Measurements from ENCODE around the gene CCDC90B.
"Not testable (repeated sequence)": the region's sequence is repeated elsewhere in the genome, so short reads cannot be mapped to it uniquely, and the experiment has no call there.

Gene CCDC90B

GRCh38 chr11:83317757-83318690 is 31.9 kb upstream of the CCDC90B start:
- DNase-seq (ENCODE audit: low read depth, low spot score), result no peak
- Histone ChIP-seq H3K27me3 (ENCODE audit: insufficient read depth, insufficient read length) (no peaks in the 10 kb centered on the region), H3K9me3 (ENCODE audit: insufficient read depth, low read length) (peaks cover 5% of the 10 kb centered on the region; the same call in 1 of the 2 replicates), H3K36me3 (ENCODE audit: insufficient read depth, insufficient read length, low read length) (no peaks in the 10 kb centered on the region), H3K4me3 (ENCODE audit: insufficient read length, low read depth) (no peak overlapping the region), H3K9ac (ENCODE audit: insufficient read length, low read depth) (no peak overlapping the region), H3K4me1 (ENCODE audit: insufficient read depth, insufficient read length) (no peaks in the 10 kb centered on the region)
- TF ChIP-seq YY1 (IDR thresholded peaks at IDR 0.05; ENCODE audit: insufficient read depth, insufficient read length) (no peak), ZNF274 (IDR thresholded peaks at IDR 0.05; ENCODE audit: low read depth, low read length) (no peak), SUZ12 (IDR thresholded peaks at IDR 0.05; ENCODE audit: extremely low read depth, insufficient read depth, insufficient read length) (no peak)

- not testable (repeated sequence) for H3K4me1 ChIP-seq (ENCODE audit: insufficient read depth, insufficient read length); H3K27me3 ChIP-seq (ENCODE audit: insufficient read depth, insufficient read length); H3K36me3 ChIP-seq (ENCODE audit: insufficient read depth, insufficient read length, low read length); H3K4me3 ChIP-seq (ENCODE audit: insufficient read length, low read depth); DNase-seq (ENCODE audit: low read depth, low spot score); H3K9ac ChIP-seq (ENCODE audit: insufficient read length, low read depth); H3K9me3 ChIP-seq (ENCODE audit: insufficient read depth, low read length)
Measured at GRCh38 chr11:83316897-83317268, 30.7 kb upstream of the CCDC90B start.

- H3K27me3 ChIP-seq (ENCODE audit: insufficient read depth, insufficient read length); H3K9me3 ChIP-seq (ENCODE audit: insufficient read depth, low read length); H3K4me1 ChIP-seq (ENCODE audit: insufficient read depth, insufficient read length); DNase-seq (ENCODE audit: low read depth, low spot score); H3K36me3 ChIP-seq (ENCODE audit: insufficient read depth, insufficient read length, low read length); H3K4me3 ChIP-seq (ENCODE audit: insufficient read length, low read depth); H3K9ac ChIP-seq (ENCODE audit: insufficient read length, low read depth): not testable (repeated sequence)
Measured at GRCh38 chr11:83316143-83316896, 30.2 kb upstream of the CCDC90B start.

- DNase-seq (ENCODE audit: low read depth, low spot score), result no peak
- Histone ChIP-seq H3K36me3 (ENCODE audit: insufficient read depth, insufficient read length, low read length) (no peaks in the 10 kb centered on the region), H3K4me3 (ENCODE audit: insufficient read length, low read depth) (no peak overlapping the region), H3K9me3 (ENCODE audit: insufficient read depth, low read length) (no peaks in the 10 kb centered on the region; the same call in 1 of the 2 replicates), H3K27me3 (ENCODE audit: insufficient read depth, insufficient read length) (no peaks in the 10 kb centered on the region), H3K4me1 (ENCODE audit: insufficient read depth, insufficient read length) (no peaks in the 10 kb centered on the region), H3K9ac (ENCODE audit: insufficient read length, low read depth) (no peak overlapping the region)
- no peak for TF ChIP-seq SUZ12 (IDR thresholded peaks at IDR 0.05; ENCODE audit: extremely low read depth, insufficient read depth, insufficient read length)
- TF ChIP-seq ZNF274 (IDR thresholded peaks at IDR 0.05; ENCODE audit: low read depth, low read length), result no peak
- no peak for TF ChIP-seq YY1 (IDR thresholded peaks at IDR 0.05; ENCODE audit: insufficient read depth, insufficient read length)
Measured at GRCh38 chr11:83312430-83312829, 26.3 kb upstream of the CCDC90B start.

- no peaks in the 10 kb centered on the region for H3K36me3 ChIP-seq (ENCODE audit: insufficient read depth, insufficient read length, low read length)
- no peak overlapping the region for H3K9ac ChIP-seq (ENCODE audit: insufficient read length, low read depth)
- no peak for DNase-seq (ENCODE audit: low read depth, low spot score)
- TF ChIP-seq YY1 (IDR thresholded peaks at IDR 0.05; ENCODE audit: insufficient read depth, insufficient read length) (no peak), SUZ12 (IDR thresholded peaks at IDR 0.05; ENCODE audit: extremely low read depth, insufficient read depth, insufficient read length) (no peak), ZNF274 (IDR thresholded peaks at IDR 0.05; ENCODE audit: low read depth, low read length) (no peak)
- H3K4me1 ChIP-seq (ENCODE audit: insufficient read depth, insufficient read length), result no peaks in the 10 kb centered on the region
- H3K4me3 ChIP-seq (ENCODE audit: insufficient read length, low read depth), result no peak overlapping the region
- H3K27me3 ChIP-seq (ENCODE audit: insufficient read depth, insufficient read length), result no peaks in the 10 kb centered on the region
- no peaks in the 10 kb centered on the region; the same call in 1 of the 2 replicates for H3K9me3 ChIP-seq (ENCODE audit: insufficient read depth, low read length)
Measured at GRCh38 chr11:83311701-83312100, 25.5 kb upstream of the CCDC90B start.

- Histone ChIP-seq H3K27me3 (ENCODE audit: insufficient read depth, insufficient read length) (no peaks in the 10 kb centered on the region), H3K36me3 (ENCODE audit: insufficient read depth, insufficient read length, low read length) (no peaks in the 10 kb centered on the region), H3K4me3 (ENCODE audit: insufficient read length, low read depth) (no peak overlapping the region), H3K9ac (ENCODE audit: insufficient read length, low read depth) (no peak overlapping the region), H3K9me3 (ENCODE audit: insufficient read depth, low read length) (no peaks in the 10 kb centered on the region), H3K4me1 (ENCODE audit: insufficient read depth, insufficient read length) (no peaks in the 10 kb centered on the region)
- DNase-seq (ENCODE audit: low read depth, low spot score), result no peak
- no peak for TF ChIP-seq YY1 (IDR thresholded peaks at IDR 0.05; ENCODE audit: insufficient read depth, insufficient read length)
- TF ChIP-seq SUZ12 (IDR thresholded peaks at IDR 0.05; ENCODE audit: extremely low read depth, insufficient read depth, insufficient read length), result no peak
- TF ChIP-seq ZNF274 (IDR thresholded peaks at IDR 0.05; ENCODE audit: low read depth, low read length), result no peak
Measured at GRCh38 chr11:83310718-83311117, 24.6 kb upstream of the CCDC90B start.

- DNase-seq (ENCODE audit: low read depth, low spot score); H3K36me3 ChIP-seq (ENCODE audit: insufficient read depth, insufficient read length, low read length); H3K9me3 ChIP-seq (ENCODE audit: insufficient read depth, low read length); H3K9ac ChIP-seq (ENCODE audit: insufficient read length, low read depth); H3K27me3 ChIP-seq (ENCODE audit: insufficient read depth, insufficient read length); H3K4me1 ChIP-seq (ENCODE audit: insufficient read depth, insufficient read length); H3K4me3 ChIP-seq (ENCODE audit: insufficient read length, low read depth): not testable (repeated sequence)
Measured at GRCh38 chr11:83308536-83308935, 22.4 kb upstream of the CCDC90B start.
